HEK293 (cell line): ENCODE measurements around the gene CR2.

Experiments
- CTCF ChIA-PET: fragments of 350-600 bp; formaldehyde crosslinking; extraction: SDS; loops from one replicate; lab custom pipeline; 2021; ENCODE audit warnings: antibody characterized with exemption; lab: Yijun Ruan, JAX
- POLR2A ChIA-PET: fragments of 300-600 bp; formaldehyde crosslinking; extraction: SDS; loops from one replicate; lab custom pipeline; 2020; ENCODE audit warnings: antibody characterized with exemption, inconsistent platforms; lab: Yijun Ruan, JAX
- H3K27ac ChIP-seq: fragments of 200-500 bp; sonication (Bioruptor generic); 2 replicates; pipeline ENCODE4 v1.5.1; 2014; ENCODE audit warnings: low read depth, low read length, control low read depth, inconsistent platforms; ENCODE audit errors: extremely low read depth
- H3K36me3 ChIP-seq, 2 experiments: fragments of 200-500 bp in 1 of 2; sonication (Bioruptor generic) in 1 of 2; 1 replicate in 1 of 2; 2 replicates in 1 of 2; pipeline ENCODE4 v1.5.1; 2014 to 2017; ENCODE audit warnings: inconsistent platforms in 2 of 2, low read length in 2 of 2; ENCODE audit not compliant: control insufficient read depth in 2 of 2, insufficient read depth in 1 of 2
- H3K4me1 ChIP-seq: fragments of 200-500 bp; sonication (Bioruptor generic); 2 replicates; pipeline ENCODE4 v1.5.1; 2014; ENCODE audit warnings: mild to moderate bottlenecking, low read length, inconsistent platforms; ENCODE audit not compliant: control insufficient read depth, insufficient read depth
- H3K4me3 ChIP-seq: 2 replicates; pipeline ENCODE4 v1.5.1; 2011; ENCODE audit warnings: low read depth, mild to moderate bottlenecking, control low read depth, low read length, moderate library complexity
- H3K9me3 ChIP-seq: fragments of 200-500 bp; sonication (Bioruptor generic); 2 replicates; pipeline ENCODE4 v1.5.1; 2014; ENCODE audit warnings: low read depth, low read length, inconsistent platforms; ENCODE audit not compliant: control insufficient read depth, insufficient read depth
- EGR2 ChIP-seq: fragments of 450-650 bp; formaldehyde crosslinking; IDR thresholded peaks from 2 replicates; pipeline ENCODE4 v1.5.1; 2016; ENCODE audit warnings: low read depth, missing biosample characterization, missing genetic modification characterization
- TRIM28 ChIP-seq: IDR thresholded peaks from 2 replicates; pipeline ENCODE4 v1.6.1; 2011; ENCODE audit warnings: low read length, control low read depth, borderline replicate concordance
- ZBTB1 ChIP-seq: fragments of 450-650 bp; formaldehyde crosslinking; IDR thresholded peaks from 2 replicates; pipeline ENCODE4 v1.5.1; 2016; ENCODE audit warnings: missing biosample characterization, missing genetic modification characterization
- ZFHX2 ChIP-seq: fragments of 450-650 bp; formaldehyde crosslinking; conservative IDR thresholded peaks from 2 replicates; pipeline ENCODE4 v1.5.1; 2016; ENCODE audit warnings: missing biosample characterization, missing genetic modification characterization
- ZNF146 ChIP-seq: fragments of 450-650 bp; formaldehyde crosslinking; IDR thresholded peaks from 2 replicates; pipeline ENCODE4 v1.5.1; 2016; ENCODE audit warnings: missing biosample characterization, missing genetic modification characterization
- ZNF184 ChIP-seq: fragments of 450-650 bp; IDR thresholded peaks from 2 replicates; pipeline ENCODE4 v1.5.1; 2018; ENCODE audit warnings: missing biosample characterization, mild to moderate bottlenecking, missing genetic modification characterization
- ZNF221 ChIP-seq: fragments of 450-650 bp; formaldehyde crosslinking; IDR thresholded peaks from 2 replicates; pipeline ENCODE4 v1.5.1; 2017; ENCODE audit warnings: missing biosample characterization, missing genetic modification characterization, borderline replicate concordance
- ZNF274 ChIP-seq, 2 experiments: fragments of 200-500 bp in 1 of 2; fragments of 450-650 bp in 1 of 2; sonication (Bioruptor generic) in 1 of 2; formaldehyde crosslinking in 1 of 2; IDR thresholded peaks; 2 replicates each; pipeline versions ENCODE4 v1.5.1 to v1.6.1; 2014 to 2016; ENCODE audit warnings: borderline replicate concordance in 1 of 2, inconsistent platforms in 1 of 2, low read length in 1 of 2, missing biosample characterization in 1 of 2, missing genetic modification characterization in 1 of 2
- ZNF311 ChIP-seq: fragments of 450-650 bp; formaldehyde crosslinking; IDR thresholded peaks from 2 replicates; pipeline ENCODE4 v1.5.1; 2017; ENCODE audit warnings: missing biosample characterization, missing genetic modification characterization, borderline replicate concordance
- ZNF366 ChIP-seq: fragments of 450-650 bp; formaldehyde crosslinking; conservative IDR thresholded peaks from 2 replicates; pipeline ENCODE4 v1.5.1; 2016; ENCODE audit warnings: missing biosample characterization, missing genetic modification characterization
- ZNF433 ChIP-seq: fragments of 450-650 bp; formaldehyde crosslinking; IDR thresholded peaks from 2 replicates; pipeline ENCODE4 v1.5.1; 2016; ENCODE audit warnings: missing biosample characterization, missing genetic modification characterization, low read depth
- ZNF449 ChIP-seq: fragments of 450-650 bp; formaldehyde crosslinking; IDR thresholded peaks from 2 replicates; pipeline ENCODE4 v1.5.1; 2017; ENCODE audit warnings: missing biosample characterization, mild to moderate bottlenecking, missing genetic modification characterization, moderate library complexity
- ZNF514 ChIP-seq: fragments of 450-650 bp; formaldehyde crosslinking; IDR thresholded peaks from 2 replicates; pipeline ENCODE4 v1.5.1; 2016; ENCODE audit warnings: missing biosample characterization, missing genetic modification characterization
- ZNF561 ChIP-seq: fragments of 450-650 bp; IDR thresholded peaks from 2 replicates; pipeline ENCODE4 v1.5.1; 2018; ENCODE audit warnings: missing biosample characterization, missing genetic modification characterization, borderline replicate concordance
- ZNF596 ChIP-seq: fragments of 450-650 bp; IDR thresholded peaks from 2 replicates; pipeline ENCODE4 v1.5.0; 2018; ENCODE audit warnings: missing biosample characterization, mild to moderate bottlenecking, missing genetic modification characterization, moderate library complexity
- ZNF677 ChIP-seq: fragments of 450-650 bp; IDR thresholded peaks from 2 replicates; pipeline ENCODE4 v1.5.0; 2018; ENCODE audit warnings: missing biosample characterization, mild to moderate bottlenecking, missing genetic modification characterization, moderate library complexity
- ZNF701 ChIP-seq: fragments of 450-650 bp; formaldehyde crosslinking; IDR thresholded peaks from 2 replicates; pipeline ENCODE4 v1.5.1; 2016; ENCODE audit warnings: missing biosample characterization, missing genetic modification characterization
- TF ChIP-seq, protein P1 (sequence below): fragments of 450-650 bp; formaldehyde crosslinking; IDR thresholded peaks from 2 replicates; pipeline ENCODE4 v1.5.1; 2016; ENCODE audit warnings: missing biosample characterization, missing genetic modification characterization
- TF ChIP-seq, protein P2 (sequence below): fragments of 450-650 bp; formaldehyde crosslinking; IDR thresholded peaks from 2 replicates; pipeline ENCODE4 v1.5.1; 2016; ENCODE audit warnings: missing biosample characterization, missing genetic modification characterization
- TF ChIP-seq, protein P3 (sequence below): fragments of 450-650 bp; formaldehyde crosslinking; IDR thresholded peaks from 2 replicates; pipeline ENCODE4 v1.5.1; 2016; ENCODE audit warnings: missing biosample characterization, missing genetic modification characterization
- TF ChIP-seq, protein P4 (sequence below): fragments of 450-650 bp; formaldehyde crosslinking; IDR thresholded peaks from 2 replicates; pipeline ENCODE4 v1.5.1; 2016; ENCODE audit warnings: missing biosample characterization, missing genetic modification characterization, borderline replicate concordance

The CR2 gene

DNA sequence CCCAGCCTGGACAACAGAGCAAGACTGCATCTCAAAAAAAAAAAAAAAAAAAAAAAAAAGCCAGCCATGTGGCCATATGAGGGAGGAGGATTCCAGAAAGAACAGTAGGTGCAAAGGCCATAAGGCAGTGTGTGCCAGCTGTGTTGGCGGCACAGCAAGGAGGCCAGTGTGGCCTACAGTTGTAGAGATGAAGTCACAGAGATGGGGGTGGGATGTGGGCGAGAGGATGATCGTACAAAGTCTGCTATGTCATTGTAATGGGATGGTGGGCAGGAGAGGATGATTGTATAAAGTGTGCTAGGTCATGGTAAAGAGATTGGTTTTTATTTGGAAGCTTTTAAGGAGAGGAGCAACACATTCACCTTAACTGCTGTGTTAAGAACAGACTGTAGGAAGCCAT is 32.1 kb downstream of the CR2 start:
- Histone ChIP-seq H3K4me3 (no peak overlapping the region), H3K27ac (no peak overlapping the region), H3K4me1 (no peaks in the 10 kb centered on the region), H3K9me3 (no peaks in the 10 kb centered on the region), H3K36me3 (no peaks in the 10 kb centered on the region)
- ChIA-PET CTCF (no interaction called here), POLR2A (no interaction called here)
- TF ChIP-seq ZNF433 (tag by site-specific recombination) (no peak), EGR2 (tag by site-specific recombination) (peak; percentile 99), ZFHX2 (tag by site-specific recombination) (peak; percentile 97)

GRCh38 chr1:207487636-207488035 is 33.5 kb downstream of the CR2 start:
- no peak overlapping the region for H3K4me3 ChIP-seq
- CTCF ChIA-PET, result interaction anchor here (0.6 kb wide), 1 partner anchor 576 kb away, joined by 3 read pairs; no protein-coding TSS in a partner anchor
- H3K9me3 ChIP-seq, result no peaks in the 10 kb centered on the region
- TF ChIP-seq ZNF146 (tag by site-specific recombination), result no peak
- no peak for TF ChIP-seq ZNF221 (tag by site-specific recombination)
- no peak for TF ChIP-seq ZNF274 (IDR thresholded peaks at IDR 0.05; ENCODE audit: low read length)
- TF ChIP-seq ZNF274 (tag by site-specific recombination; IDR thresholded peaks at IDR 0.05; ENCODE audit: borderline replicate concordance), result no peak
- TF ChIP-seq ZNF596 (tag by site-specific recombination), result no peak
- TF ChIP-seq, protein P1, sequence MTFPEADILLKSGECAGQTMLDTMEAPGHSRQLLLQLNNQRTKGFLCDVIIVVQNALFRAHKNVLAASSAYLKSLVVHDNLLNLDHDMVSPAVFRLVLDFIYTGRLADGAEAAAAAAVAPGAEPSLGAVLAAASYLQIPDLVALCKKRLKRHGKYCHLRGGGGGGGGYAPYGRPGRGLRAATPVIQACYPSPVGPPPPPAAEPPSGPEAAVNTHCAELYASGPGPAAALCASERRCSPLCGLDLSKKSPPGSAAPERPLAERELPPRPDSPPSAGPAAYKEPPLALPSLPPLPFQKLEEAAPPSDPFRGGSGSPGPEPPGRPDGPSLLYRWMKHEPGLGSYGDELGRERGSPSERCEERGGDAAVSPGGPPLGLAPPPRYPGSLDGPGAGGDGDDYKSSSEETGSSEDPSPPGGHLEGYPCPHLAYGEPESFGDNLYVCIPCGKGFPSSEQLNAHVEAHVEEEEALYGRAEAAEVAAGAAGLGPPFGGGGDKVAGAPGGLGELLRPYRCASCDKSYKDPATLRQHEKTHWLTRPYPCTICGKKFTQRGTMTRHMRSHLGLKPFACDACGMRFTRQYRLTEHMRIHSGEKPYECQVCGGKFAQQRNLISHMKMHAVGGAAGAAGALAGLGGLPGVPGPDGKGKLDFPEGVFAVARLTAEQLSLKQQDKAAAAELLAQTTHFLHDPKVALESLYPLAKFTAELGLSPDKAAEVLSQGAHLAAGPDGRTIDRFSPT, result no peak
- no peak for TF ChIP-seq TRIM28
- TF ChIP-seq, protein P2, sequence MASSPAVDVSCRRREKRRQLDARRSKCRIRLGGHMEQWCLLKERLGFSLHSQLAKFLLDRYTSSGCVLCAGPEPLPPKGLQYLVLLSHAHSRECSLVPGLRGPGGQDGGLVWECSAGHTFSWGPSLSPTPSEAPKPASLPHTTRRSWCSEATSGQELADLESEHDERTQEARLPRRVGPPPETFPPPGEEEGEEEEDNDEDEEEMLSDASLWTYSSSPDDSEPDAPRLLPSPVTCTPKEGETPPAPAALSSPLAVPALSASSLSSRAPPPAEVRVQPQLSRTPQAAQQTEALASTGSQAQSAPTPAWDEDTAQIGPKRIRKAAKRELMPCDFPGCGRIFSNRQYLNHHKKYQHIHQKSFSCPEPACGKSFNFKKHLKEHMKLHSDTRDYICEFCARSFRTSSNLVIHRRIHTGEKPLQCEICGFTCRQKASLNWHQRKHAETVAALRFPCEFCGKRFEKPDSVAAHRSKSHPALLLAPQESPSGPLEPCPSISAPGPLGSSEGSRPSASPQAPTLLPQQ (tag by site-specific recombination), result no peak
- TF ChIP-seq ZNF449, result no peak
- no peak for TF ChIP-seq ZBTB1
- no peak for TF ChIP-seq ZNF677 (tag by site-specific recombination)
- TF ChIP-seq, protein P3, sequence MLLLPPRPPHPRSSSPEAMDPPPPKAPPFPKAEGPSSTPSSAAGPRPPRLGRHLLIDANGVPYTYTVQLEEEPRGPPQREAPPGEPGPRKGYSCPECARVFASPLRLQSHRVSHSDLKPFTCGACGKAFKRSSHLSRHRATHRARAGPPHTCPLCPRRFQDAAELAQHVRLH, result no peak
- TF ChIP-seq ZNF311 (tag by site-specific recombination), result no peak
- H3K27ac ChIP-seq, result no peak overlapping the region
- H3K36me3 ChIP-seq, result no peaks in the 10 kb centered on the region
- POLR2A ChIA-PET, result no interaction called here
- H3K4me1 ChIP-seq, result no peaks in the 10 kb centered on the region

GRCh38 chr1:207493212-207493611 is 39.1 kb downstream of the CR2 start:
- Histone ChIP-seq H3K4me3 (no peak overlapping the region), H3K36me3 (no peaks in the 10 kb centered on the region), H3K27ac (no peak overlapping the region), H3K4me1 (no peaks in the 10 kb centered on the region), H3K9me3 (no peaks in the 10 kb centered on the region)
- CTCF ChIA-PET, result no interaction called here
- POLR2A ChIA-PET, result no interaction called here
- no peak for TF ChIP-seq ZNF561 (tag by site-specific recombination)
- TF ChIP-seq, protein P4, sequence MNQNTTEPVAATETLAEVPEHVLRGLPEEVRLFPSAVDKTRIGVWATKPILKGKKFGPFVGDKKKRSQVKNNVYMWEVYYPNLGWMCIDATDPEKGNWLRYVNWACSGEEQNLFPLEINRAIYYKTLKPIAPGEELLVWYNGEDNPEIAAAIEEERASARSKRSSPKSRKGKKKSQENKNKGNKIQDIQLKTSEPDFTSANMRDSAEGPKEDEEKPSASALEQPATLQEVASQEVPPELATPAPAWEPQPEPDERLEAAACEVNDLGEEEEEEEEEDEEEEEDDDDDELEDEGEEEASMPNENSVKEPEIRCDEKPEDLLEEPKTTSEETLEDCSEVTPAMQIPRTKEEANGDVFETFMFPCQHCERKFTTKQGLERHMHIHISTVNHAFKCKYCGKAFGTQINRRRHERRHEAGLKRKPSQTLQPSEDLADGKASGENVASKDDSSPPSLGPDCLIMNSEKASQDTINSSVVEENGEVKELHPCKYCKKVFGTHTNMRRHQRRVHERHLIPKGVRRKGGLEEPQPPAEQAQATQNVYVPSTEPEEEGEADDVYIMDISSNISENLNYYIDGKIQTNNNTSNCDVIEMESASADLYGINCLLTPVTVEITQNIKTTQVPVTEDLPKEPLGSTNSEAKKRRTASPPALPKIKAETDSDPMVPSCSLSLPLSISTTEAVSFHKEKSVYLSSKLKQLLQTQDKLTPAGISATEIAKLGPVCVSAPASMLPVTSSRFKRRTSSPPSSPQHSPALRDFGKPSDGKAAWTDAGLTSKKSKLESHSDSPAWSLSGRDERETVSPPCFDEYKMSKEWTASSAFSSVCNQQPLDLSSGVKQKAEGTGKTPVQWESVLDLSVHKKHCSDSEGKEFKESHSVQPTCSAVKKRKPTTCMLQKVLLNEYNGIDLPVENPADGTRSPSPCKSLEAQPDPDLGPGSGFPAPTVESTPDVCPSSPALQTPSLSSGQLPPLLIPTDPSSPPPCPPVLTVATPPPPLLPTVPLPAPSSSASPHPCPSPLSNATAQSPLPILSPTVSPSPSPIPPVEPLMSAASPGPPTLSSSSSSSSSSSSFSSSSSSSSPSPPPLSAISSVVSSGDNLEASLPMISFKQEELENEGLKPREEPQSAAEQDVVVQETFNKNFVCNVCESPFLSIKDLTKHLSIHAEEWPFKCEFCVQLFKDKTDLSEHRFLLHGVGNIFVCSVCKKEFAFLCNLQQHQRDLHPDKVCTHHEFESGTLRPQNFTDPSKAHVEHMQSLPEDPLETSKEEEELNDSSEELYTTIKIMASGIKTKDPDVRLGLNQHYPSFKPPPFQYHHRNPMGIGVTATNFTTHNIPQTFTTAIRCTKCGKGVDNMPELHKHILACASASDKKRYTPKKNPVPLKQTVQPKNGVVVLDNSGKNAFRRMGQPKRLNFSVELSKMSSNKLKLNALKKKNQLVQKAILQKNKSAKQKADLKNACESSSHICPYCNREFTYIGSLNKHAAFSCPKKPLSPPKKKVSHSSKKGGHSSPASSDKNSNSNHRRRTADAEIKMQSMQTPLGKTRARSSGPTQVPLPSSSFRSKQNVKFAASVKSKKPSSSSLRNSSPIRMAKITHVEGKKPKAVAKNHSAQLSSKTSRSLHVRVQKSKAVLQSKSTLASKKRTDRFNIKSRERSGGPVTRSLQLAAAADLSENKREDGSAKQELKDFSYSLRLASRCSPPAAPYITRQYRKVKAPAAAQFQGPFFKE (tag by site-specific recombination), result no peak
- TF ChIP-seq ZNF514 (tag by site-specific recombination), result no peak
- TF ChIP-seq ZNF701 (tag by site-specific recombination), result no peak
- no peak for TF ChIP-seq ZNF366
- no peak for TF ChIP-seq ZNF184 (tag by site-specific recombination)
